Small intestine (tissue), 7 donors: ENCODE data around the gene MAP2K4. TPM values are rescaled to one million over a fixed set of nuclear protein-coding genes. Genes with fewer than 3 reads are reported as not detected.

ENCODE experiments used
- DNase-seq, 2 donors: peaks; one replicate each; pipeline versions ENCODE4 v3.0.0 to v3.0.0-alpha.2; 2013
- FAIRE-seq: peaks from 2 replicates; lab custom pipeline; 2012; peaks lifted over from hg19 to GRCh38; lab: Jason Lieb, UNC
- H3K27ac ChIP-seq, 3 donors: one replicate each; pipeline ENCODE4 v1.5.1; 2013; ENCODE audit warnings: low read length in 2 of 3, mild to moderate bottlenecking in 2 of 3, control low read depth in 1 of 3, inconsistent platforms in 1 of 3, low read depth in 1 of 3, moderate library complexity in 1 of 3
- H3K27me3 ChIP-seq, 3 donors: one replicate each; pipeline ENCODE4 v1.6.1; 2013; ENCODE audit warnings: low read length in 3 of 3, inconsistent platforms in 1 of 3; ENCODE audit not compliant: control insufficient read depth in 3 of 3, insufficient read depth in 3 of 3
- H3K36me3 ChIP-seq, 3 donors: one replicate each; pipeline ENCODE4 v1.6.1; 2013; ENCODE audit warnings: low read length in 3 of 3, inconsistent platforms in 1 of 3, low read depth in 1 of 3, mild to moderate bottlenecking in 1 of 3, moderate library complexity in 1 of 3; ENCODE audit not compliant: control insufficient read depth in 3 of 3, insufficient read depth in 2 of 3
- H3K4me1 ChIP-seq, 3 donors: one replicate each; pipeline ENCODE4 v1.6.1; 2013; ENCODE audit warnings: low read length in 2 of 3, inconsistent platforms in 1 of 3, low read depth in 1 of 3, mild to moderate bottlenecking in 1 of 3, moderate library complexity in 1 of 3; ENCODE audit not compliant: control insufficient read depth in 3 of 3, insufficient read depth in 2 of 3
- H3K4me3 ChIP-seq, 3 donors: one replicate each; pipeline ENCODE4 v1.5.1; 2013; ENCODE audit warnings: low read length in 3 of 3, control low read depth in 1 of 3, inconsistent platforms in 1 of 3, low read depth in 1 of 3, mild to moderate bottlenecking in 1 of 3, moderate library complexity in 1 of 3
- H3K9me3 ChIP-seq, 2 donors: one replicate each; pipeline ENCODE4 v1.6.1; 2013; ENCODE audit warnings: low read depth in 1 of 2, low read length in 1 of 2; ENCODE audit not compliant: control insufficient read depth in 2 of 2, insufficient read depth in 1 of 2
- WGBS, 3 donors: extraction: QIAGEN DNeasy Blood & Tissue Kit; methylation state at CpG; one replicate each; pipeline ENCODE4 v1.1.7; 2013; 5-methylcytosine and 5-hydroxymethylcytosine counted together
- polyA plus RNA-seq, 4 donors: library from polyadenylated mRNA; stranded (reverse) in 3 of 4; unstranded in 1 of 4; fragments of 200-250 nt in 3 of 4; fragments of 120-200 nt in 1 of 4; gene quantifications; one replicate each; pipeline versions ENCODE4 v1.2.1 to v1.2.3, GENCODE V29; 2013
- donor health status: healthy with polysubstance abuse.
- donor health status: control.
- donor health status: control.
- donor health status: Bipolar disorder and iron deficiency.
- donor health status: healthy.

The MAP2K4 gene
- polyA plus RNA-seq, 4 donors: 11.6 to 27.7 (median 12.2) TPM

- Histone ChIP-seq H3K27ac (no peak overlapping the region), H3K4me1 (no peaks in the 10 kb centered on the region), H3K36me3 (peaks cover 0 to 12% (median 5%) of the 10 kb centered on the region in 3 donors), H3K4me3 (no peak overlapping the region), H3K9me3 (no peaks in the 10 kb centered on the region), H3K27me3 (no peaks in the 10 kb centered on the region)
- DNase-seq (no peak), FAIRE-seq (no peak)
- WGBS, 3 donors: 91 to 93% (median 91%) methylated on average over 8 of the region's 8 CpGs
Observed at GRCh38 chr17:12081720-12082119, 61.0 kb downstream of the MAP2K4 start.

- H3K4me3 ChIP-seq: no peak overlapping the region
- no peaks in the 10 kb centered on the region for H3K4me1 ChIP-seq
- H3K36me3 ChIP-seq: peaks cover 0 to 7% (median 3%) of the 10 kb centered on the region in 3 donors
- no peaks in the 10 kb centered on the region for H3K9me3 ChIP-seq
- 96 to 99% (median 96%) methylated on average over 4 of the region's 4 CpGs for WGBS, 3 donors
- no peak for FAIRE-seq
- H3K27ac ChIP-seq: no peak overlapping the region
- H3K27me3 ChIP-seq: no peaks in the 10 kb centered on the region
- DNase-seq: no peak
Observed at GRCh38 chr17:12085076-12085949, 64.6 kb downstream of the MAP2K4 start.

GRCh38 chr17:12088035-12088434 is 67.4 kb downstream of the MAP2K4 start:
- Histone ChIP-seq H3K9me3 (no peaks in the 10 kb centered on the region), H3K27ac (no peak overlapping the region), H3K27me3 (no peaks in the 10 kb centered on the region), H3K4me3 (no peak overlapping the region), H3K4me1 (no peaks in the 10 kb centered on the region), H3K36me3 (peaks cover 0 to 7% (median 0%) of the 10 kb centered on the region in 3 donors)
- FAIRE-seq (no peak), DNase-seq (no peak)
- 94 to 100% (median 100%) methylated on average over 1 of the region's 1 CpG for WGBS, 3 donors

GRCh38 chr17:12089809-12090384 is 69.2 kb downstream of the MAP2K4 start:
- Histone ChIP-seq H3K36me3 (peaks cover 0 to 6% (median 0%) of the 10 kb centered on the region in 3 donors), H3K27me3 (no peaks in the 10 kb centered on the region), H3K9me3 (no peaks in the 10 kb centered on the region), H3K4me3 (no peak overlapping the region), H3K4me1 (no peaks in the 10 kb centered on the region), H3K27ac (no peak overlapping the region)
- 90 to 91% (median 91%) methylated on average over 3 of the region's 3 CpGs for WGBS, 3 donors
- FAIRE-seq: no peak
- DNase-seq: no peak

- H3K27ac ChIP-seq: no peak overlapping the region
- FAIRE-seq (no peak), DNase-seq (no peak)
- H3K4me1 ChIP-seq: no peaks in the 10 kb centered on the region
- 95 to 98% (median 96%) methylated on average over 2 of the region's 2 CpGs for WGBS, 3 donors
- peaks cover 0 to 5% (median 0%) of the 10 kb centered on the region in 3 donors for H3K36me3 ChIP-seq
- H3K9me3 ChIP-seq: no peaks in the 10 kb centered on the region
- H3K27me3 ChIP-seq: no peaks in the 10 kb centered on the region
- no peak overlapping the region for H3K4me3 ChIP-seq
Observed at GRCh38 chr17:12094336-12094735, 73.7 kb downstream of the MAP2K4 start.

- peaks cover 0 to 5% (median 0%) of the 10 kb centered on the region in 3 donors for H3K36me3 ChIP-seq
- H3K4me3 ChIP-seq: no peak overlapping the region
- no peak overlapping the region for H3K27ac ChIP-seq
- FAIRE-seq: no peak
- DNase-seq: no peak
- H3K27me3 ChIP-seq: no peaks in the 10 kb centered on the region
- no peaks in the 10 kb centered on the region for H3K9me3 ChIP-seq
- 94 to 96% (median 95%) methylated on average over 5 of the region's 5 CpGs for WGBS, 3 donors
- H3K4me1 ChIP-seq: no peaks in the 10 kb centered on the region
Observed at GRCh38 chr17:12095522-12095921, 74.8 kb downstream of the MAP2K4 start.

GRCh38 chr17:12097326-12097725 is 76.6 kb downstream of the MAP2K4 start:
- H3K27me3 ChIP-seq: no peaks in the 10 kb centered on the region
- FAIRE-seq: no peak
- WGBS, 3 donors: 89 to 96% (median 94%) methylated on average over 3 of the region's 3 CpGs

GRCh38 chr17:12098568-12098967 is 77.9 kb downstream of the MAP2K4 start:
- H3K27me3 ChIP-seq: no peaks in the 10 kb centered on the region
- H3K9me3 ChIP-seq: no peaks in the 10 kb centered on the region
- DNase-seq: no peak
- no peak overlapping the region for H3K27ac ChIP-seq
- H3K36me3 ChIP-seq: peaks cover 0 to 4% (median 2%) of the 10 kb centered on the region in 3 donors
- FAIRE-seq: no peak
- H3K4me3 ChIP-seq: no peak overlapping the region
- H3K4me1 ChIP-seq: no peaks in the 10 kb centered on the region

More at GRCh38 chr17:12097326-12097725, 76.6 kb downstream of the MAP2K4 start:
- H3K9me3 ChIP-seq: no peaks in the 10 kb centered on the region
- no peak overlapping the region for H3K27ac ChIP-seq
- H3K4me1 ChIP-seq: no peaks in the 10 kb centered on the region
- peaks cover 0 to 2% (median 0%) of the 10 kb centered on the region in 3 donors for H3K36me3 ChIP-seq
- DNase-seq: no peak
- no peak overlapping the region for H3K4me3 ChIP-seq
